D721Med (cell line): ENCODE measurements around the gene NCAPG2.

Experiments
- DNase-seq: peaks from one replicate; pipeline ENCODE4 v3.0.0; 2011; ENCODE audit warnings: low spot score; ENCODE audit not compliant: insufficient read length
- FAIRE-seq: peaks from 2 replicates; lab custom pipeline; 2011; peaks lifted over from hg19 to GRCh38; lab: Jason Lieb, UNC
- TF ChIP-seq, protein P1 (sequence below): IDR thresholded peaks from 2 replicates; pipeline ENCODE4 v1.5.1; 2012; ENCODE audit warnings: mild to moderate bottlenecking, control low read depth; ENCODE audit not compliant: insufficient read depth; ENCODE audit errors: missing control alignments

The NCAPG2 gene

DNA sequence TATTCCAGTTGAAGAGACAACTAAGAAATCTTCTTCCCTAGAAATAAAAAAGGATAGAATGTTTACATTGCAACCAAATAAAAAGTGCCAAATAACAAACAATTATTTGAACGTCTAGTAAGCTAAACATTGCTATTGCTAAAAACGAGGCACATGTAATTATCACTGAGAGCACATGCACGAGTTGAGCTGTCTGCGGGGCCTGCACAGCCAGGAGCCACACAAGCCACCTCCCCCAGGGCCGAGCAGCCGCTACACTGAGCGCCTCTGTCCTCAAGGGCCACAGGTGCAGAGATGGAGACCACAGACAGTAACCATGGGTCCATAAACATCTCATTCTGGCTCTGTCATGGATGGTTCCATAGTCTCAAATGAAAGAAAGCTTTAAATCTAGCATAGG, 17.2 kb downstream of the NCAPG2 start:
- FAIRE-seq (no peak), DNase-seq (no peak)
- TF ChIP-seq, protein P1, sequence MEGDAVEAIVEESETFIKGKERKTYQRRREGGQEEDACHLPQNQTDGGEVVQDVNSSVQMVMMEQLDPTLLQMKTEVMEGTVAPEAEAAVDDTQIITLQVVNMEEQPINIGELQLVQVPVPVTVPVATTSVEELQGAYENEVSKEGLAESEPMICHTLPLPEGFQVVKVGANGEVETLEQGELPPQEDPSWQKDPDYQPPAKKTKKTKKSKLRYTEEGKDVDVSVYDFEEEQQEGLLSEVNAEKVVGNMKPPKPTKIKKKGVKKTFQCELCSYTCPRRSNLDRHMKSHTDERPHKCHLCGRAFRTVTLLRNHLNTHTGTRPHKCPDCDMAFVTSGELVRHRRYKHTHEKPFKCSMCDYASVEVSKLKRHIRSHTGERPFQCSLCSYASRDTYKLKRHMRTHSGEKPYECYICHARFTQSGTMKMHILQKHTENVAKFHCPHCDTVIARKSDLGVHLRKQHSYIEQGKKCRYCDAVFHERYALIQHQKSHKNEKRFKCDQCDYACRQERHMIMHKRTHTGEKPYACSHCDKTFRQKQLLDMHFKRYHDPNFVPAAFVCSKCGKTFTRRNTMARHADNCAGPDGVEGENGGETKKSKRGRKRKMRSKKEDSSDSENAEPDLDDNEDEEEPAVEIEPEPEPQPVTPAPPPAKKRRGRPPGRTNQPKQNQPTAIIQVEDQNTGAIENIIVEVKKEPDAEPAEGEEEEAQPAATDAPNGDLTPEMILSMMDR = no peak

DNA sequence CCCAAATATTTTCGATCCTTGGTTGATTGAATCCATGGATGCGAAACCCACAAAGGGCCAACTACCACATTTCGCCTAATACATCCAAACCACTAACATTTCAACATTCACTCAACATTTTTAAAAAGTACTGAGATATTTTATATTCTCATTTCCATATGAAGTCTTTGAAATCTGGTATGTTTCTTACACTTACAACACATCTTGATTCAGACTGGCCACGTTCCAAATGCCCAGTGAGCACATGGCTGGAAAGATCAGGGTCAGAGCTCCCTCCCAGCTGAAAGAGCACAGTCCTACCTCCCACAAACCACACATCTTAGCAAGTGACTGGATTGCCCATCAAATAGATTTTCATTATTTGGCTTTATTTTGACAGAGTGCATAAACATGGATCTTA, 18.9 kb downstream of the NCAPG2 start:
- DNase-seq (no peak), FAIRE-seq (no peak)
- TF ChIP-seq, protein P1 = no peak

DNA sequence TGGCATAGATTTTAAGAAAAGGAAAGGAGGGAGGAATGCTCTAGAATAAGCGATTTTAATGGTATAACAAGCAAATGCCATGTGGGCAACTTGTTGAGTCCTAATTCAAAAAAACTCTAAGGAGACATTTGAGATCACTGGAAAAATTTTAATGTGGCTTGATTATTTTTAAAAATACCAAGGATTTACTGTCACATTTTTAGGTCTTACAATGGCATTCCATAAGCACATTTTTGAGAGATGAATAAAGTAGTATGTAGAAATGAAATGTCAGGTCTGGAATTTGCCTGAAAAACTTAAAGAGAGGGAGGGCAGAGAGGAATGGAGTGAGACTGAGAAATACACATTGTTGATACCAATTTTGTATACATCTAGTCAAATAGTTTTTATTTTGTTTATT, 20.3 kb downstream of the NCAPG2 start:
- FAIRE-seq (no peak), DNase-seq (no peak)
- TF ChIP-seq, protein P1 = no peak

DNA sequence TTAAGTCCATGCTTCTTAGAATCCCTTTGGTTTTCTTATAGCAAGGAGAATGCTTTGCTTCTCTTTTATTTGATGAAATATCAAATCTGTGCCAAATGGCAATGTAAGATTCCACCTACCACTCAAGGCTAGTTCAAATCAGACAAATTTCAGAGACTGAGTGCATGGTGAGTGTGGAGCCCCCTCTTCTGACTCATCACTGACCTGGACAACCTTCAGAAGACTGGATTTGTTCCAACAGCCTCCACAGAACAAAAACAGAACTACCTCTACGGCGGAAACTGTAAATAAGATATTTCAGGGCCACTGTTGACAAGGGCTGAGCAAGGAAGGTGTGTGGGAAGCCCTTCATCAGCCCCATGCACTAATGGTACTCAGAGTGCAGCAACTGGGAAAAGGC, 21.1 kb downstream of the NCAPG2 start:
- FAIRE-seq (no peak), DNase-seq (no peak)
- TF ChIP-seq, protein P1 = no peak

DNA sequence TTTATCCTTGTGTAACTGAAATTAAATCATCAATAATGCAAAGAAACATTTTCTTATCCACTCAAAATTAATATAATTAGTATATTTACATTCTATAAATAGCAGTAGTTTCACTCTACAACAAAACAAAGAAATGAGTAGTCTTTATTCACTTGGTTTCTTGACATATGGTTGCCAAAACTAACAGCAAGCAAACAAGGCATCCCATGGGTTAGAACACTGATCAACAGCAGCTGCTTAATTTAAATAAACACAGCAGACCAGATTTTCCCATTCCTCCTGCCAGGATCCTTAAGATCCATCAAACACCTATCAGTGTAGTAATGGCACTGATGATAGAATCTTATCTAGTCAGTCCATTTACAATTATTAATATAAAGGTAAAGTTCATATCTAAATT, 22.1 kb downstream of the NCAPG2 start:
- FAIRE-seq = no peak
- TF ChIP-seq, protein P1 = no peak
- DNase-seq = no peak

DNA sequence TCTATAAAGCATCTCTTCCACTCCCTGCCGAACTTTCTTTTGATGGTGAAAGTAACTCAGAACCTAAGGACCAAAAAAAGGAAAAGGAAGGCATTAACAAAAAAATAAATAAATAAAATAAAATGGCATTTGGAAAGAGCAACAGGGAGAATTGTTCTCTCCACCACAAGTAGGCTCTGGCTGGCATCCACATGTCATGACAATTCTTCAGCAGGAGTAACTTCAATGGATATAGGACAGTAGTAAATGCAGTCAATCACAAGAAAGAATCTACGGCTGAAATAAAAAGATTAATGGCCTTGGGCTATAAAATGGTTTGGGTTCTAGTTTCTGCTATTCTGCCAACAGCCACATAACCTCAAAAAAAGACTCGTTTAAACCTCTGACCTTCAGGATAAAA, 23.9 kb downstream of the NCAPG2 start:
- TF ChIP-seq, protein P1 = no peak
- no peak for DNase-seq
- FAIRE-seq = no peak

DNA sequence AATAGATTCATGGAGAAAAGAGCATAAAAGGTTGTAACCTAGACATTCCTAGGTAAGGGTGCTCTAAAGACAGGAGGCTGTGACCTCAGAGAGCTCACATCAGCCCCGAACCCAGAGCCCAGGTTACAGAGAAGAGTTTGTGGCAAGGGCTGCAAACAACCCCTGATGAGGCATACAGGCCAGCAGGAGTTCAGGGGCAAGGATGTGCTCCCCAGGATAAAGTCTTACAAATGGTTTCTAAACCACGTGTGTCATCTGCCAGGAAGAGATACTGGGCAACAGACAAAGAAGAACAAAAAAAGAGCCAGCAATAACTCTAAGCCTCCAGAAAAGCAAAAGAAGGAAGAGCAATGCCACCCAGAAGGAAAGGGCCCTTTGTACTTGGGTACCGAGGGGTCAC, 27.7 kb downstream of the NCAPG2 start:
- FAIRE-seq (no peak), DNase-seq (no peak)
- TF ChIP-seq, protein P1 = no peak
